ENCODE measurements around the gene CYP2D6.
"Not testable (repeated sequence)": the region's sequence is repeated elsewhere in the genome, so short reads cannot be mapped to it uniquely, and the experiment has no call there.

GRCh38 chr22:42128007-42128406 is 2.6 kb downstream of the CYP2D6 start:
- TF ChIP-seq CTCF (IDR thresholded peaks at IDR 0.05; ENCODE audit: poor library complexity); EZH2 (IDR thresholded peaks at IDR 0.05; ENCODE audit: borderline replicate concordance): not testable (repeated sequence)

All from hepatocyte (in vitro differentiated cells).